HG02938 (cell line): ENCODE data around the gene KCTD8.
"Not testable (repeated sequence)": the region's sequence is repeated elsewhere in the genome, so short reads cannot be mapped to it uniquely, and the experiment has no call there.

Source experiments
- ATAC-seq: cut with Tn5 transposase; IDR thresholded peaks from one replicate; pipeline ENCODE4 v1.9.1; 2021; ENCODE audit warnings: mild to moderate bottlenecking, moderate library complexity; ENCODE audit not compliant: unreplicated experiment

Gene KCTD8

DNA sequence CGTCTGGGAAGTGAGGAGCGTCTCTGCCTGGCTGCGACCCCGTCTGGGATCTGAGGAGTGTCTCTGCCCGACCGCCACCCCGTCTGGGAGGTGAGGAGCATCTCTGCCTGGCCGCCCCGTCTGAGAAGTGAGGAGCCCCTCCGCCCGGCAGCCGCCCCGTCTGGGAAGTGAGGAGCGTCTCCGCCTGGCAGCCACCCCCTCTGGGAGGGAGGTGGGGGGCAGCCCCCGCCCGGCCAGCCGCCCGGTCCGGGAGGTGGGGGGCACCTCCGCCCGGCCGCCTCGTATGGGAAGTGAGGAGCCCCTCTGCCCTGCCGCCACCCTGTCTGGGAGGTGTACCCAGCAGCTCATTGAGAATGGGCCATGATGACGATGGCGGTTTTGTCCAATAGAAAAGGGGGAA is 280.8 kb downstream of the KCTD8 start:
- ATAC-seq, result not testable (repeated sequence)

- no peak for ATAC-seq
Observed at GRCh38 chr4:44165938-44166337, 282.7 kb downstream of the KCTD8 start.

DNA sequence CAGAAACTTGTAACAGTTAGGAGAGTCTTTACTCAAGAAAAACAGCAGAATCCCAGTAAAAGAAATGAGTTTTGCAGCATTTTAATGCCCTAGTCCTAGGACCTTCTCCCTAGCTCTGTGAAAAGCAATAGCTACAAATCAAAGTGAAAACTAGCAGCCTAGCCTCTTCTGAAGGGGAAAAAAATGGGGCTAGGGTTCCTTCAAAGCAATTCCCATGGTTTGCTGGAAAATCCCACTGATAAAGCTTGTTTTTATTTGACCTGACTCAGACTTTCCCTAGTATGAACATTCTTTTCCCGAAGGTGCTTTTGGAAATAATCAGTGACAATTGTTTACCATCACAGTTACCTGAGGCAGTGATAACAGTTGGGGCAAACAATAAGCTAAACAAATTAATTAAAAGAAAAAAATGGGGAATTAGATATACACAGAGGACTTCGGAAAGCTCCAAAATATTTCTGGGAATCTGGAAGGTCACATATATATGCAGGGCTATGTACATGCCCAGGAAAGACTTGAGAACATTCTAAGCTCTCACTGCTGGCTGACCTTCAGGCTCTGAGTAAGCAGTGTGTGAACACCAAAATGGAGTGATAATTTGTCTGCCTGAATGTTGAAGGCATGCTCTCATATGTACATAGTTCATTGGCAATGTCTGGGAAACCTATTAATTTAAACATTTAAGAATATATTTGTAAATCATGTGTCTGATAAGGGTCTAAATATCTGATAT is 285.9 kb downstream of the KCTD8 start:
- no peak for ATAC-seq

DNA sequence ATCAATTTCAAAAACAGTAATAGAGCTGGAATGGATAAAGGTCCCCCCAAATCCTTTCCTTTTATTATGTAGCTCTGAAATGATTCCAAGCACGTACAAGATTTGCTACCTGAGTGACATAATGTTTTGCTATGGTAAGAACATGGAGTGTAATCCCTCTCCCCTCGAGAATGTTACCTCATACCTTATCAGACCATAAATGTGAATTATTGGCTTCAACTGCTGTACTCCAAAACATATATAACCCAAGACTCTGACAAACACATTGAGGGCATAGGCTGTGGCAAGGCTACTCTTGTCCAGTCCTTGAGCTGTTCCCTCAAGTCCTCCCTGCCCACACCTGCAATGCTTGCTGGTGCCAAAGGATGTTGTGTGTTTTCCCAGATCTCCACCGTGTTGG is 286.9 kb downstream of the KCTD8 start:
- no peak for ATAC-seq

GRCh38 chr4:44160776-44161367 is 287.7 kb downstream of the KCTD8 start:
- ATAC-seq, result no peak

DNA sequence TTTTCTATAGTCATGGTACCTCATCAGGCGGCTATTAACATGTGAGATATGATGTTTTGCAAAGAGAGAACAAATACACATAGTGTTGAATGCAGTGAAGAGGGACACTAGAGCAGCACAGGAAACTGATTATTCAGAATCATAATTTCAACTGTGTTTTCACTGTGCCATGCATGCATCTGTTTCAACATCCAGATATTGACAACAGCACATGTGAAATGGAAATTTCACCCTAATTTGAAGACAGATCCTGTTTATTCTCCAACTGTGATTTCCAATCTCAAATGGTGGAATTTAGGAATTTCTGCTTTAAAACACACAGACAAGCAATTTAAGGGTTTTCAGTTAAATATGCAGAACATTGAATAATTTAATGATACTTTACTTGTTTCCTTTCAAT is 288.6 kb downstream of the KCTD8 start:
- ATAC-seq, result no peak

DNA sequence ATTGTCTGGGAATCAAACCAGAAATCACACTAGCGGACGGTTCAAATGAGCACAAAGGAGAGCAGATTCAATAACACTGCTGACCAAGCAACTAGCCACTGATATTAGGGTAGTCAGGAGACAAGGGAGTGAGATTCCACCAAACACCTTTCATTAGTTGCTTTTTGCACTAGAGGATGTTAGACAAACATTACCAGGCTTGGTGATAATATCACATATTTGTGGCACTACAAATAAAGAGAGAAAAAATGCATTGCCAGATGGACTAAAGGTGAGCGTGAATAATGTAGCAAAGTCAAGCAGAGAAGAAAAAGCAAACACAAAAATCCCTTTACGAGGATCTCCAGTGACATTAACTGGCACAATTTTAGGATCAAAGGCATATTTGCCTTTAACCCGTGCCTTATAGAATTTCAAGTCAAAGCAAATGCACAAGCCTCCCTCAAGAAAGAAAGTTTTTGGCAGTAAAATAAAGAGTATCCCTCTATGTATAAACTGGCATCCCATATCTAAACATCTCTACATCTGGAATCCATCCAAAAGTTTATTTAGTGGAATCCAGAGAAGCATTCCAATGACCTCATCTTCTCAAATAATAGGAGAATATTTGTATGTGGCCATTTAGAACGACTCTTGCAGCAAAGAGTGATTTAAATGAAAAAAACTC is 290.9 kb downstream of the KCTD8 start:
- no peak for ATAC-seq

DNA sequence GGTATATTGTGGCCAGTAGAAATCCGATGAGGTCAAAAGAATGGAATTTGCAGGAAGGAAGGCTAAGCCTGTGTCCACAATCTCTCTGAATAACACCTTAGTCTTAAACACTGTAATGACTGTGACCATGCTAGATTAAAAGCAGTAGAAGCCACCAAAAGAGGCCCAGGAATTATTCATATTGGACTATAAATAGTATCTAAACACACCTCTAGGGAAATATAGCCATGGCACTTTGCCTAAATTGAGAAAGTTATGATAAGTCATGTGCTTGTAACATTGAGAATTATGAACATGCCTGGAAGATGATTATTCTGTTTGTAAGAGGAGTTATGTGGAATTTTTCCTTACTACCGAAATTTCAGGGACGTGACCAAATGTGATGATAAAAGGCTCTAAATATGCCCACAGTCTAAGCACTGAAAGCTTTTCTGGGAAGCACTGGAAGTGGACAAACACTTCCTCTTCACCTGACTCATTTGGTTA is 298.5 kb downstream of the KCTD8 start:
- no peak for ATAC-seq

DNA sequence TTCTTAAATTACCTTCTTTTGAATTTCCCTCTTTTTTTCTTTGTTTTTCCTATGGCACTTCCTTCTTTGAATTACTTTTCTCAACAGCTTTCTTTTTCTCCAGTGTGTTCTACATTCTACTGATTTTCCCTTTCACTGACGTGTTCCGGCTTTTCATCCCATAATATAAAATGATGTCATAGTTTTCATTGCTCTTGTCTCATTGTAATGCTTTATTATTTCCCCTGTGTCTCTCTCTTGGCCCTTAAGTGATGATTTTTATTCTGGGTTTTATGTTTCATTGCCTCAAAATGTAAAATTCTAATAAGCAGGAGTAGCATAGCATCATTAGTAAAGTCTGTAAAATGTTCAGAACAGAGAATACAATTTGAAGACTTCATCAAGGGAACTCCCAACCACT is 299.3 kb downstream of the KCTD8 start:
- ATAC-seq, result no peak

- no peak for ATAC-seq
Observed at GRCh38 chr4:44147571-44148075, 301.0 kb downstream of the KCTD8 start.

DNA sequence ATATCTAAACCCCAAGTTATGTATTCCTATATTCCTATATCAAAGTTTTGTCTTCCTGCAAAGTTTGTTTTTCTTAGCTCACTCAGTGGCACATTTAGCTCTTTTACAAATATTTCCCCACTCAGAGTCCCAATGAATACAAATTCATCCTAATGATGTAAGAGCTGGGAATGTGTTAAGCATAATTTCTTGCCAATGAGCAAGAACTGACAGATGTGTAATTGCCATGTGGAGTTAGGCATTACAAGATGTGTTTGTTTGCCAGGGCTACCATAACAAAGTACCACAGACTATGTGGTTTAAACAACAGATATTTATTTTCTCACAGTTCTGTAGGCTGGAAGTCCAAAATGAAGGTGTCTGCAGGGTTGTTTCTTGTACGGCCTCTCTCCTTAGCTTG is 302.1 kb downstream of the KCTD8 start:
- no peak for ATAC-seq

- ATAC-seq, result no peak
Observed at GRCh38 chr4:44145868-44146267, 302.7 kb downstream of the KCTD8 start.

GRCh38 chr4:44132526-44132925 is 316.1 kb downstream of the KCTD8 start:
- ATAC-seq, result no peak
